Stomach (tissue), 4 donors: ENCODE measurements around the gene TMCO1.
"Not testable (repeated sequence)": the region's sequence is repeated elsewhere in the genome, so short reads cannot be mapped to it uniquely, and the experiment has no call there.

Source experiments
- CTCF ChIP-seq, 7 experiments: fragments of 450-650 bp in 4 of 7; fragments of 200-600 bp in 3 of 7; sonication (generic) in 3 of 7; IDR thresholded peaks; one replicate each; pipeline ENCODE4 v1.5.1; 2016 to 2019; ENCODE audit warnings: antibody characterized with exemption in 7 of 7, control low read depth in 2 of 7, mild to moderate bottlenecking in 1 of 7
- EP300 ChIP-seq: sonication (generic); formaldehyde crosslinking; IDR thresholded peaks from one replicate; pipeline ENCODE4 v1.6.1; 2017; ENCODE audit warnings: antibody characterized with exemption
- POLR2A ChIP-seq, 4 donors: fragments of 450-650 bp; IDR thresholded peaks; one replicate each; pipeline ENCODE4 v1.6.1; 2016; ENCODE audit warnings: antibody characterized with exemption in 4 of 4, control low read depth in 2 of 4, mild to moderate bottlenecking in 1 of 4, moderate library complexity in 1 of 4
- POLR2AphosphoS5 ChIP-seq, 3 donors: sonication (generic); formaldehyde crosslinking; IDR thresholded peaks; one replicate each; pipeline ENCODE4 v1.6.1; 2016; ENCODE audit warnings: antibody characterized with exemption in 3 of 3

GRCh38 chr1:165744913-165745312 lies 23.8 kb downstream of the TMCO1 start:
- TF ChIP-seq CTCF (IDR thresholded peaks at IDR 0.05); POLR2A (IDR thresholded peaks at IDR 0.05); POLR2AphosphoS5 (IDR thresholded peaks at IDR 0.05); EP300: not testable (repeated sequence)
